ENCODE measurements around the gene NOS2.
"Not testable (repeated sequence)": the region's sequence is repeated elsewhere in the genome, so short reads cannot be mapped to it uniquely, and the experiment has no call there.

NOS2 gene

GRCh38 chr17:27800522-27800921 lies at the start of gene NOS2:
NOS2 (minus strand) TSS chr17:27800529; CDS start chr17:27798809, 1,720 bp downstream.
- no peak for DNase-seq

- DNase-seq, result no peak
Measured at GRCh38 chr17:27849474-27850185, 49.3 kb upstream of the NOS2 start.

- DNase-seq, result no peak
Measured at GRCh38 chr17:27848931-27849330, 48.6 kb upstream of the NOS2 start.

- DNase-seq, result not testable (repeated sequence)
Measured at GRCh38 chr17:27846808-27847307, 46.5 kb upstream of the NOS2 start.

DNA sequence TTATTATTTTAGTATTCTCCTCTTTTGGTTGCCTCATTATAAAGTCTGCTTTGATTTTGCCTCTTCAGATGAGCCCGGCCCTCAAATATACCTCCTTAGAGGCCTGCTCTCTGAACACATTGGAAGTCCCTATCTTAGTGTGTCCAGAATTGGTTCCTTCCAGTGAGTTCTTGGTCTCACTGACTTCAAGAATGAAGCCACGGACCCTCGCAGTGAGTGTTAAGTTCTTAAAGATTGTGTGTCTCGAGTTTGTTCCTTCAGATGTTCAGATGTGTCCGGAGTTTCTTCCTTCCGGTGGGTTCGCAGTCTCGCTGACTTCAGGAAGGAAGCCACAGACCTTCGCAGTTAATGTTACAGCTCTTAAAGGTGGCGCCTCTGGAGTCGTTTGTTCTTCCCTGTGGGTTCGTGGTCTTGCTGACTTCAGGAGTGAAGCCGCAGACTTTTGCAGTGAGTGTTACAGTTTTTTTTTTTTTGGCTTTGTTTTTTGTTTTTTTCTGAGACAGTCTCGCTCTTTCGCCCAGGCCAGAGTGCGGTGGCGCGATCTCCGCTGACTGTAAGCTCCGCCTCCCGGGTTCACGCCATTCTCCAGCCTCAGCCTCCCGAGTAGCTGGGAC lies 45.8 kb upstream of the NOS2 start:
- no peak for DNase-seq

GRCh38 chr17:27845264-27846041 lies 45.1 kb upstream of the NOS2 start:
- no peak for DNase-seq

DNA sequence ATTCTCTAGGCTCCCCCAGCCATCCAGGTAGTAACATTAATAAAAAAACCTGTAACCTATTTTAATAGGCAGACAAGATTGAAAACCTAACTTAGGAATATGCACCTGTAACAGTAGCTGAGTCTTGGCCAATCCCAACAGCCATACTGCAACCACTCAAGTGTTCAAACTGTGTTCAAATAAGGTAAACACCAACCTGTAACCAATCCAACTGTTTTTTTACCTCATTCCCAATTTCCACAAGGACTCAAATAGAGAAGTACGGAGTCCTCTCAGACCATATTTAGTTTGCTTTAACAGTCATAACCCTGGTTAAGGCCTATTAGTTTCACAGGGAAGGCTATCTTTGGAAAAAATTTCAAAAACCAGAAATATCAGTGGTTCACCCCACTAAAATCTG lies 40.4 kb upstream of the NOS2 start:
- DNase-seq, result no peak

DNA sequence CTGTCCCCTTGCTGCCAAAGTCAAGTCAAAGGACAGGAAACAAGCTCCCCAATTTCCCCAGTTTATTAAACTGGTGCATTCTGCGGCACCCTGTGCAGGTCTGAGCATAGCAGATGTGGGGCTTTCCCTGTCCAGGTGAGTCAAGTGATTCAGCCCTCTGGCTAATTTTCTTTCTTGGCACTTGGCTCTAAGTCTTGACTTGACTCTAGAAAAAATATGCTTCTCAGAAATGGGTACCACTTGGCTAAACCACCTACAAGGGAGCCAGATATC lies 40.0 kb upstream of the NOS2 start:
- not testable (repeated sequence) for DNase-seq

GRCh38 chr17:27839571-27840405 lies 39.5 kb upstream of the NOS2 start:
- DNase-seq, result peak in 1 of 14 donors; percentile 51

DNA sequence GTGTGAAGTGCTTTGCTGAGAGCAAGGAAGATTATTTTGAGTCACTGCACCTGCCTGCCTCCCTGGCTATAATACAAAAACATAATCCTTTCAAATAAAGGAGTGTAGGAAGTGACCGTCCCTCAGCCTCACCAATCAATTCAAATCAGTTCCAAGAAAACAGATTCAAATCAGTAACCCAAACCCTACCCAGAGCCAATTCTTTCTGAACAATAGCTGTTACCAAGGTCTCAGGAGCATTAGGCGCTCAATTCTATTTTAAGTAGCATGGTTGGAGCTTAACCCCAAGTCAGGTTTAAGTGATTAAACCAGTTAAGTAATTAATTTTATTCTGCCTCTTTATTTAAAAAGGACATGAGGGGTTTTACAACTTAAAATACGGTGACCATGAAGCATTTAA lies 38.3 kb upstream of the NOS2 start:
- not testable (repeated sequence) for DNase-seq

GRCh38 chr17:27837769-27838168 lies 37.4 kb upstream of the NOS2 start:
- not testable (repeated sequence) for DNase-seq

DNA sequence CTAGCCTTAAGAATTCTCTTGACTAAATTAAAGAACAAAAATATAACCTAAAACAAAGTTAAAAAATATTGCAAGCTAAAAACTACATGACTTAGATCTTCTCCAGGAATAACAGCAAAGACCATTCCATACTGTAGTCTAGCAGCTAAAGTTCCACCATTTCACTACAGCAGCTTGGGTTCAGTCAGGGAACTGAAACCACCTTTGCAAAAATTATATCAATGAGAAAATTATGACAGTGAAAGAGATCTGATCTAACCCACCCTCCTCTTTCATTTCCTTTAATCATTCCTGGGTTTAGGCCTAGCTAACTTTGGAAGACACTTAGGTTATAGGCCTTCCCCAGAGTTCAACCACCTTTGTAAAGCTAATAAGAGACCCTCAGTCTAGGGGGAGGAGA lies 36.3 kb upstream of the NOS2 start:
- no peak for DNase-seq

- no peak for DNase-seq
Measured at GRCh38 chr17:27834571-27834970, 34.2 kb upstream of the NOS2 start.

DNA sequence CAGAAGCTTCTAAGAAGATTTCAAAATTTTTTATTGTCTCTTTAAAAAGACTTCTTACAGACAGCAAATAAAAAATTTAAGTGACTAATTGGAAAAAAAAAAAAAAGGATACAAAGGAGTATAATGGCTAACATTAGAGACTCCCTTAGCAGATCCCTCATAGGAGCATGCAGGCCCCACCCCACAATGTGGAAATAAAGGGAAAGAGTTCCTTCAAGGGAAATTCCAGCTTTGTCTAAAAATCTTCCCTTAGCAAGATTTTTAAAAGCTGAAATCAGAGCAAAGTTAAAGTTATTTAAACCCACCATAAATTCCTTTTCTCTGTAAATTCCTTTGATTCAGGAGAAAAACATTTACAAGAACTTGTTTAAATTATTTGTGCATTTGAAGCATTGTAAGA lies 32.5 kb upstream of the NOS2 start:
- DNase-seq, result no peak

GRCh38 chr17:27829888-27830287 lies 29.6 kb upstream of the NOS2 start:
- DNase-seq, result peak in 1 of 14 donors; percentile 1

DNA sequence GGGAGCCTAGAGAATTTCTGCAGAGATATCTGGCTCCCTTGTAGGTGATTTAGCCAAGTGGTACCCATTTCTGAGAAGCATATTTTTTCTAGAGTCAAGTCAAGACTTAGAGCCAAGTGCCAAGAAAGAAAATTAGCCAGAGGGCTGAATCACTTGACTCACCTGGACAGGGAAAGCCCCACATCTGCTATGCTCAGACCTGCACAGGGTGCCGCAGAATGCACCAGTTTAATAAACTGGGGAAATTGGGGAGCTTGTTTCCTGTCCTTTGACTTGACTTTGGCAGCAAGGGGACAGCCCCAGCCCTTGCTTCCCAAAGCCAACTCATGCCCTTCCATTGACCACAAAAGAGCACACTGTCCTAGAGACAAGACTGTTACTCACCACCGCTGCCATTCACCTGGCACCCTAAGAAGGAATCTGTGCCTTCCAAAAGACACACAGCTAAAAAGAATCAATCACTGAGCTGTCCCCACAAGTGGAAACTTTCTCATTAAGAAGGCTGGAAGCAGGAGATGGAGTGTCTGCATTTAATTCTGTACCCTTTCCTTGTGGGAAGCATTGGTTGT lies 28.9 kb upstream of the NOS2 start:
- DNase-seq, result not testable (repeated sequence)

DNA sequence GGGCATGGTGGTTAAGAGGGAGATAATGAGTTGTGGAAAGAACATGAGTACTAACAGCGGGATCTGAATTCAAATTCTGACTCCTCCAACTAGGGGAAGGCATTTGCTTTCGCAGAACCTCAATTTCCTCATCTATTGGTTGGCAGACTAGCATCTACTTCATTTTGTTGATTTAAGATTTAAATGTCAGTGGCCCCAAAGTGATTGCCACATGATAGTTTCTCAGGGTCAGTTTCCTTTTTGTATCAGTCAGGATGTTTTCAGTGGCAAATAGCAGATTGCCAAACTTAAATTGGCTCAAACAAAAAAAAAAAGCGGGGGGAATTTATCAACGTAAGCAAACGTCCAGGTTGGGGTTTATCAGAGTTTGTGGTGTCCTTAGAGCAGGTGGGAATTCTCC lies 25.1 kb upstream of the NOS2 start:
- no peak for DNase-seq

- DNase-seq, result no peak
Measured at GRCh38 chr17:27824745-27825144, 24.4 kb upstream of the NOS2 start.

GRCh38 chr17:27824176-27824715 lies 23.9 kb upstream of the NOS2 start:
- DNase-seq, result no peak

DNA sequence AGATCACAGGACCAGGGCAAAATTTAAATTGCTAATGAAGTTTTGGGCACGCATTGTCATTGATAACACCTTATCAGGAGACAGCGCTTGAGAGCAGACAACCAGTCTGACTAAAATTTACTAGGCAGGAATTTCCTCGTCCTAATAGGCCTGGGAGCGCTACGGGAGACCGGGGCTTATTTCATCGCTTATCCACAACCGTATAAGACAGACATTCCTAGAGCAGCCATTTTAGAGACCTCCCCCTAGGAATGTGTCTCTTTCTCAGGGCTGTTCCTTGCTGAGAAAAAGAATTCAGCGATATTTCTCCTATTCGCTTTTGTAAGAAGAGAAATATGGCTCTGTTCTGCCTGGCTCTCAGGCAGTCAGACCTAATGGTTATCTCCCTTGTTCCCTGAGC lies 21.8 kb upstream of the NOS2 start:
- DNase-seq, result not testable (repeated sequence)

DNA sequence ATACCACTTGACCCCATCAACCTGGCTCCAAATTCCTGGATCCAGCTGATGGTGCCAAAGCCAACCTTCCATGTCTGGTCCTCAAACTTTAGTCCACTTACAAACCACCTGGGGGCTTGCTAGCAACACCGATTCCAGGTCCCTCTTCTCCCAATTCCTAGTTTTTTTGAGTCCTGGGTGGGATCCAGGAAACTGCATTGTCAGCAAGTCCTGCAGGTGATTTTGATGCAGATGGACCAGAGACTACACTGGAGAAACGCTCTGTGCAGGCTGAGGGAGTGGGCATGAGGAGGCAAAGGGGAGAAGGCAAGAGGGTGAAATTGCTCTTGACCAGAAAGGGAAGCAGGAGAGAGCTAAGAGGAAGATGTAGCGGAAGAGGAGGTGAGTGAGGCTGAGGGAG lies 21.0 kb upstream of the NOS2 start:
- DNase-seq, result no peak

GRCh38 chr17:27819145-27819544 lies 18.8 kb upstream of the NOS2 start:
- DNase-seq, result no peak
